Measurements from ENCODE around the gene TRAF7.

DNA sequence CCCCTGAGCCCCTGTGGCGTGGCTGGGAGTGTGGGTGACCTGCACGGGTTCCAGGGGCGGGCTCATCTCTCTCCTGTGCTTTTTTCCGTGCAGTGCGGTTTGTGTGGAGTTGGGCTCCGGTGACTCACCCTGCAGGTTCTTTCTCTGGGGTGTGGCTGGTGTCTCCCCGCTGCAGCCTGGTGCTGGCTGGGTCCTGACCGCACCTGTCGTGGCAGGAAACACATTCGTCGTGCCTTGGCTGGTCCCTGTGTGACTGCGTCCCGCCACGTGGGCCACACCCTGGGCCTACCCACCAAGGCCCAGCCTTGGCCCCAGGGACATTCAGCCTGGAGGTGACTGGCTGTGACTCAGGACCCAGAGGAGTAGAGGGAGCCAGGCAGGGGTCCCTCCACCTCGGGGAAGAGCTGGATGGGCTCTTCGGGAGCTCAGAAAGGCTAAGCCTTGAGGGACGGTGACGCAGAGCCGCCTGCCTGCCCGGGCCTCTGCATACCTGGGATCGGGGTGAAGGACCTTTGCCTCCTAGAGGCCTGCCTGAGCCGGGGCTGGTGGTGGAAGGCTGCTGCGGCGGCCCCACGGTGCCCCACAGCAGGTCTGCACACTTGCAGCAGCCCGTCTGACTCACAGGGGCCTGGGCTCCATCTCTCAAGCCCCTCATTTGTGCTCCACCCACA lies 7.8 kb downstream of the TRAF7 start:
- TF ChIP-seq MXI1 (conservative IDR thresholded peaks at IDR 0.05; ENCODE audit: poor library complexity, severe bottlenecking) (no peak), POLR2AphosphoS5 (IDR thresholded peaks at IDR 0.05) (no peak), TAF1 (IDR thresholded peaks at IDR 0.05; ENCODE audit: low read depth) (no peak), RAD21 (conservative IDR thresholded peaks at IDR 0.05) (no peak), EZH2 (IDR thresholded peaks at IDR 0.05; ENCODE audit: borderline replicate concordance, insufficient read depth, low read length, poor library complexity, severe bottlenecking) (no peak), EP300 (conservative IDR thresholded peaks at IDR 0.05; ENCODE audit: poor library complexity, severe bottlenecking) (no peak), SMC3 (conservative IDR thresholded peaks at IDR 0.05; ENCODE audit: poor library complexity) (no peak)
- TF ChIP-seq, protein P1, sequence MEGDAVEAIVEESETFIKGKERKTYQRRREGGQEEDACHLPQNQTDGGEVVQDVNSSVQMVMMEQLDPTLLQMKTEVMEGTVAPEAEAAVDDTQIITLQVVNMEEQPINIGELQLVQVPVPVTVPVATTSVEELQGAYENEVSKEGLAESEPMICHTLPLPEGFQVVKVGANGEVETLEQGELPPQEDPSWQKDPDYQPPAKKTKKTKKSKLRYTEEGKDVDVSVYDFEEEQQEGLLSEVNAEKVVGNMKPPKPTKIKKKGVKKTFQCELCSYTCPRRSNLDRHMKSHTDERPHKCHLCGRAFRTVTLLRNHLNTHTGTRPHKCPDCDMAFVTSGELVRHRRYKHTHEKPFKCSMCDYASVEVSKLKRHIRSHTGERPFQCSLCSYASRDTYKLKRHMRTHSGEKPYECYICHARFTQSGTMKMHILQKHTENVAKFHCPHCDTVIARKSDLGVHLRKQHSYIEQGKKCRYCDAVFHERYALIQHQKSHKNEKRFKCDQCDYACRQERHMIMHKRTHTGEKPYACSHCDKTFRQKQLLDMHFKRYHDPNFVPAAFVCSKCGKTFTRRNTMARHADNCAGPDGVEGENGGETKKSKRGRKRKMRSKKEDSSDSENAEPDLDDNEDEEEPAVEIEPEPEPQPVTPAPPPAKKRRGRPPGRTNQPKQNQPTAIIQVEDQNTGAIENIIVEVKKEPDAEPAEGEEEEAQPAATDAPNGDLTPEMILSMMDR (IDR thresholded peaks at IDR 0.05; ENCODE audit: poor library complexity, severe bottlenecking) = no peak
- TF ChIP-seq, protein P2, sequence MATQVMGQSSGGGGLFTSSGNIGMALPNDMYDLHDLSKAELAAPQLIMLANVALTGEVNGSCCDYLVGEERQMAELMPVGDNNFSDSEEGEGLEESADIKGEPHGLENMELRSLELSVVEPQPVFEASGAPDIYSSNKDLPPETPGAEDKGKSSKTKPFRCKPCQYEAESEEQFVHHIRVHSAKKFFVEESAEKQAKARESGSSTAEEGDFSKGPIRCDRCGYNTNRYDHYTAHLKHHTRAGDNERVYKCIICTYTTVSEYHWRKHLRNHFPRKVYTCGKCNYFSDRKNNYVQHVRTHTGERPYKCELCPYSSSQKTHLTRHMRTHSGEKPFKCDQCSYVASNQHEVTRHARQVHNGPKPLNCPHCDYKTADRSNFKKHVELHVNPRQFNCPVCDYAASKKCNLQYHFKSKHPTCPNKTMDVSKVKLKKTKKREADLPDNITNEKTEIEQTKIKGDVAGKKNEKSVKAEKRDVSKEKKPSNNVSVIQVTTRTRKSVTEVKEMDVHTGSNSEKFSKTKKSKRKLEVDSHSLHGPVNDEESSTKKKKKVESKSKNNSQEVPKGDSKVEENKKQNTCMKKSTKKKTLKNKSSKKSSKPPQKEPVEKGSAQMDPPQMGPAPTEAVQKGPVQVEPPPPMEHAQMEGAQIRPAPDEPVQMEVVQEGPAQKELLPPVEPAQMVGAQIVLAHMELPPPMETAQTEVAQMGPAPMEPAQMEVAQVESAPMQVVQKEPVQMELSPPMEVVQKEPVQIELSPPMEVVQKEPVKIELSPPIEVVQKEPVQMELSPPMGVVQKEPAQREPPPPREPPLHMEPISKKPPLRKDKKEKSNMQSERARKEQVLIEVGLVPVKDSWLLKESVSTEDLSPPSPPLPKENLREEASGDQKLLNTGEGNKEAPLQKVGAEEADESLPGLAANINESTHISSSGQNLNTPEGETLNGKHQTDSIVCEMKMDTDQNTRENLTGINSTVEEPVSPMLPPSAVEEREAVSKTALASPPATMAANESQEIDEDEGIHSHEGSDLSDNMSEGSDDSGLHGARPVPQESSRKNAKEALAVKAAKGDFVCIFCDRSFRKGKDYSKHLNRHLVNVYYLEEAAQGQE (IDR thresholded peaks at IDR 0.05; ENCODE audit: borderline replicate concordance) = no peak
